Measurements from ENCODE around the gene GPRC5B.

Gene GPRC5B

GRCh38 chr16:19875900-19876299 lies 8.7 kb downstream of the GPRC5B start:
- DNase-seq (ENCODE audit: extremely low spot score): no peak
- no peak for TF ChIP-seq CTCF (IDR thresholded peaks at IDR 0.05; ENCODE audit: control extremely low read depth, extremely low read depth, low read depth, missing control alignments)
- CTCF ChIA-PET: interaction anchor here (1.5 kb wide), 1 partner anchor 274 kb away, joined by 3 read pairs; no protein-coding TSS in a partner anchor
- POLR2A ChIA-PET: no interaction called here

- ChIA-PET POLR2A (no interaction called here), CTCF (interaction anchor here (0.8 to 2.0 kb wide), 2 partner anchors 9 to 11 kb away, joined by 5 to 7 read pairs; partner anchors contain the start of gene GPRC5B)
These were observed 9.6 kb downstream of the GPRC5B start for GRCh38 chr16:19874851-19875546.

GRCh38 chr16:19874026-19874425 lies 10.6 kb downstream of the GPRC5B start:
- no peak for DNase-seq (ENCODE audit: extremely low spot score)

More at GRCh38 chr16:19874851-19875546, 9.6 kb downstream of the GPRC5B start:
- no peak for DNase-seq (ENCODE audit: extremely low spot score)
- no peak for TF ChIP-seq CTCF (IDR thresholded peaks at IDR 0.05; ENCODE audit: control extremely low read depth, extremely low read depth, low read depth, missing control alignments)

GRCh38 chr16:19872935-19873334 lies 11.7 kb downstream of the GPRC5B start:
- POLR2A ChIA-PET: interaction anchor here (0.6 kb wide), 1 partner anchor 26 kb away, joined by 3 read pairs; no protein-coding TSS in a partner anchor
- no peak for DNase-seq (ENCODE audit: extremely low spot score)
- no peak for TF ChIP-seq CTCF (IDR thresholded peaks at IDR 0.05; ENCODE audit: control extremely low read depth, extremely low read depth, low read depth, missing control alignments)
- CTCF ChIA-PET: no interaction called here

More at GRCh38 chr16:19874026-19874425, 10.6 kb downstream of the GPRC5B start:
- ChIA-PET CTCF (interaction anchor here (0.8 to 2.0 kb wide), 3 partner anchors 10 to 26 kb away, joined by 3 to 7 read pairs (median 5); partner anchors contain the start of gene GPRC5B), POLR2A (no interaction called here)
- TF ChIP-seq CTCF (IDR thresholded peaks at IDR 0.05; ENCODE audit: control extremely low read depth, extremely low read depth, low read depth, missing control alignments): no peak

- ChIA-PET POLR2A (no interaction called here), CTCF (no interaction called here)
- DNase-seq (ENCODE audit: extremely low spot score): no peak
- TF ChIP-seq CTCF (IDR thresholded peaks at IDR 0.05; ENCODE audit: control extremely low read depth, extremely low read depth, low read depth, missing control alignments): no peak
These were observed 12.3 kb downstream of the GPRC5B start for GRCh38 chr16:19872179-19872863.

- TF ChIP-seq CTCF (IDR thresholded peaks at IDR 0.05; ENCODE audit: control extremely low read depth, extremely low read depth, low read depth, missing control alignments): no peak
- no peak for DNase-seq (ENCODE audit: extremely low spot score)
- POLR2A ChIA-PET: no interaction called here
- CTCF ChIA-PET: no interaction called here
These were observed 12.9 kb downstream of the GPRC5B start for GRCh38 chr16:19871721-19872120.

Measured in GM10248 (cell line).